Uterus (tissue), 4 donors: Measurements from ENCODE around the gene KCNAB2. TPM values are rescaled to one million over a fixed set of nuclear protein-coding genes. Genes with fewer than 3 reads are reported as not detected.

Experiments used
- DNase-seq, 2 donors: peaks; one replicate each; pipeline ENCODE4 v3.0.0-alpha.2; 2019 to 2020
- H3K27ac ChIP-seq, 2 donors: fragments of 200-600 bp; sonication (generic); 1 replicate in 1 of 2; 2 replicates in 1 of 2; pipeline ENCODE4 v1.5.1; 2016 to 2018
- H3K27me3 ChIP-seq, 2 donors: fragments of 200-600 bp; sonication (generic); one replicate each; pipeline ENCODE4 v1.5.1; 2018 to 2019; ENCODE audit warnings: control low read depth in 1 of 2
- H3K36me3 ChIP-seq, 2 donors: fragments of 200-600 bp; sonication (generic); one replicate each; pipeline ENCODE4 v1.5.1; 2019; ENCODE audit warnings: control low read depth in 1 of 2
- H3K4me1 ChIP-seq, 2 donors: fragments of 200-600 bp; sonication (generic); one replicate each; pipeline ENCODE4 v1.5.1; 2018 to 2019; ENCODE audit warnings: control low read depth in 1 of 2
- H3K4me3 ChIP-seq, 2 donors: fragments of 200-600 bp; sonication (generic); 1 replicate in 1 of 2; 2 replicates in 1 of 2; pipeline ENCODE4 v1.5.1; 2018 to 2019; ENCODE audit warnings: mild to moderate bottlenecking in 1 of 2
- H3K9me3 ChIP-seq, 2 donors: fragments of 200-600 bp; sonication (generic); one replicate each; pipeline ENCODE4 v1.5.1; 2019; ENCODE audit warnings: control low read depth in 1 of 2
- POLR2A ChIP-seq, 2 donors: fragments of 450-650 bp; IDR thresholded peaks; one replicate each; pipeline ENCODE4 v1.6.1; 2016; ENCODE audit warnings: antibody characterized with exemption in 2 of 2, mild to moderate bottlenecking in 1 of 2, moderate library complexity in 1 of 2
- intact Hi-C: fragments of 100-400 bp; cut with DNase I; formaldehyde crosslinking; loops from one replicate; pipeline ENCODE4 v1.15.1; 2023; ENCODE audit warnings: low total_unique reads
- total RNA-seq, 4 donors: library from RNA; depleted of rRNA in 3 of 4; stranded (reverse); fragments of >200 nt in 3 of 4; gene quantifications; one replicate each; pipeline versions ENCODE4 v1.1.0 to v1.2.4, GENCODE V29; 2014 to 2023
- TF ChIP-seq, protein P1 (sequence below), 4 experiments: fragments of 200-600 bp in 2 of 4; fragments of 450-650 bp in 2 of 4; sonication (generic) in 2 of 4; IDR thresholded peaks; one replicate each; pipeline ENCODE4 v1.5.1; 2016 to 2019; ENCODE audit warnings: antibody characterized with exemption in 4 of 4, mild to moderate bottlenecking in 2 of 4, moderate library complexity in 1 of 4
- donor health status: DM: yes; HTN: yes; CAD: no.

The KCNAB2 gene
- total RNA-seq, 4 donors from 2014 or later = 1.5 to 21.2 (median 12.9) TPM

DNA sequence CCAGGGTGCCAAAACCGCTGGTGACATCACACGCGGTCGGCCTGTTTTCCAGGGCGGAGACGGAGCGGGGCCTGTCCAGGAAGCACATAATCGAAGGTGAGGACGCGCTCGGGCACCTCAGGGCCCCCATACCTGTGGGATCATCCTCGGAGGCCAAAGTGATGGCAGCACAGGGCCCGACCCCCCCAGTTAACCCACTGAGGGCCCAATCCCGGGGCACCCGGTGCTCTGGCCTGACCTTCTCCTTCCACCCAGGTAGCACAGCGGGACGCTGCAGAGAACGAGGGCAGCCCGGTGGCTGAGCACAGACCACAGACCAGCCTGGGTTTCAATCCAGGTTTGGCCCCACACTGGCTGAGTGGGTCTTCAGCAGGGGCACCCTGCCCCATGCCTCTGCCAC, 43.3 kb downstream of the KCNAB2 start:
- no peaks in the 10 kb centered on the region for H3K4me1 ChIP-seq
- intact Hi-C loops = no loop called here

DNA sequence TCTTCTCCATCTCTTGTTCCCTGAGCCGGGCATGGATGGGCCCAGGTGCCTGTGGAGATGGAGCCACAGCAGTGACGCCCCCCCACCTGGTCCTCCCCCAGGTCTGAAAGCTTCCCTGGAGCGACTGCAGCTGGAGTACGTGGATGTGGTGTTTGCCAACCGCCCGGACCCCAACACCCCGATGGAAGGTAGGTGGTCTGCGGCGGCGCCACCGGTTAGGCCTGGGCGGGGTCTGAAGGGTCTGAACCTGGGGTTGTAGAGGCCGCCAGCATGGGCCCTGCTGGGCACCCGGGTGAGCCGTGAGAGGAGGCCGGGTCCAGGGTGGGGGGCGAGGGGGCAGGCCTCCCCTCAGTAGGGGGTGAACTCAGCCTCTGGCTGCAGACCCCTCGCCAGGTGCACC, 44.6 kb downstream of the KCNAB2 start:
- H3K36me3 ChIP-seq = no peaks in the 10 kb centered on the region
- no peak overlapping the region for H3K27ac ChIP-seq
- H3K4me1 ChIP-seq = no peaks in the 10 kb centered on the region
- no peak overlapping the region for H3K4me3 ChIP-seq
- no peak for TF ChIP-seq POLR2A (IDR thresholded peaks at IDR 0.05)
- TF ChIP-seq, protein P1, sequence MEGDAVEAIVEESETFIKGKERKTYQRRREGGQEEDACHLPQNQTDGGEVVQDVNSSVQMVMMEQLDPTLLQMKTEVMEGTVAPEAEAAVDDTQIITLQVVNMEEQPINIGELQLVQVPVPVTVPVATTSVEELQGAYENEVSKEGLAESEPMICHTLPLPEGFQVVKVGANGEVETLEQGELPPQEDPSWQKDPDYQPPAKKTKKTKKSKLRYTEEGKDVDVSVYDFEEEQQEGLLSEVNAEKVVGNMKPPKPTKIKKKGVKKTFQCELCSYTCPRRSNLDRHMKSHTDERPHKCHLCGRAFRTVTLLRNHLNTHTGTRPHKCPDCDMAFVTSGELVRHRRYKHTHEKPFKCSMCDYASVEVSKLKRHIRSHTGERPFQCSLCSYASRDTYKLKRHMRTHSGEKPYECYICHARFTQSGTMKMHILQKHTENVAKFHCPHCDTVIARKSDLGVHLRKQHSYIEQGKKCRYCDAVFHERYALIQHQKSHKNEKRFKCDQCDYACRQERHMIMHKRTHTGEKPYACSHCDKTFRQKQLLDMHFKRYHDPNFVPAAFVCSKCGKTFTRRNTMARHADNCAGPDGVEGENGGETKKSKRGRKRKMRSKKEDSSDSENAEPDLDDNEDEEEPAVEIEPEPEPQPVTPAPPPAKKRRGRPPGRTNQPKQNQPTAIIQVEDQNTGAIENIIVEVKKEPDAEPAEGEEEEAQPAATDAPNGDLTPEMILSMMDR (IDR thresholded peaks at IDR 0.05) = no peak
- intact Hi-C loops = no loop called here
- no peaks in the 10 kb centered on the region for H3K27me3 ChIP-seq
- no peaks in the 10 kb centered on the region for H3K9me3 ChIP-seq
- DNase-seq = no peak

More for the DNA sequence above, 43.3 kb downstream of the KCNAB2 start:
- no peak for DNase-seq
- no peak overlapping the region for H3K4me3 ChIP-seq
- no peaks in the 10 kb centered on the region for H3K36me3 ChIP-seq
- H3K27me3 ChIP-seq = no peaks in the 10 kb centered on the region
- TF ChIP-seq POLR2A (IDR thresholded peaks at IDR 0.05) = no peak
- TF ChIP-seq, protein P1 (IDR thresholded peaks at IDR 0.05) = no peak
- H3K9me3 ChIP-seq = no peaks in the 10 kb centered on the region
- no peak overlapping the region for H3K27ac ChIP-seq

DNA sequence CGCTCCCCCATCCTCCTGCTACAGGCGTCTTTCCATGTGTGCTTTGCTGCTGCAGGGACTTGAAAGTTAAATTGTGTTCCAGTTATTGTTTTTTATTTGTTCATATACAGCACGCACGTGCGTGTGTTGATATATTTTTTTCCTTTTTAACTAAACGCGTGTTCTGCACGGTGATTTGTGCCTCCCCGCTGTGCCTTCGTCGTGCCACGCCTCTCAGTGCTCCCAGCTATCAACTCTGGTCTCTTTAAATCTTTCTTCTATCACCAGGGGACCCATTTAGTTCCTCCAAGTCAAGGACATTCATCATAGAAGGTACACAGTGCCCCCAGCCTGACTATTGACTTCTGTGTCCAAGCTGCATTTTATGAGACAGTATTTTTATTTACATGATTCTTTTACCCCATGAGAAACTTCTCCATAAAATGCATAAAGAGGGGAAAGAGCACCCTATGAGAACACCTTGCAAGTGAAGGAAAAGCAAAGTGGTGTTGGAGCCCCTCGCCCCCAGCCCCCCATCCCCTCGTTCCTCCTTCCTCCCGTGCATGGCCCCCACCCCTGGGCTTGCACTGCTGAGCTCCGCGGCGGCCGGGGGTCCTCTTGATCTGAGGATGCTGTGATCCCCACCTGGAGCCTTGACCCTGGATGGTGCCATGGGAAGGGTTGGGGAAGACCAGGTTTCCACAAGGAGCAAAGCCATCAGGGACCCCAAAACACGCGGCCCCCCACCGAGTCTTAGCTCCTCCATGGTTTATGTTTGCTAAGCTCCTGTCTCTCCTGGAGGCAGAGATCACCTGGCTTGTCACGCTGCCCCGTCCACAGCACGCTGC, 45.5 kb downstream of the KCNAB2 start:
- Histone ChIP-seq H3K36me3 (no peaks in the 10 kb centered on the region), H3K4me3 (no peak overlapping the region), H3K9me3 (no peaks in the 10 kb centered on the region), H3K27me3 (no peaks in the 10 kb centered on the region), H3K4me1 (no peaks in the 10 kb centered on the region), H3K27ac (no peak overlapping the region)
- DNase-seq = no peak
- no peak for TF ChIP-seq POLR2A (IDR thresholded peaks at IDR 0.05)
- TF ChIP-seq, protein P1 (IDR thresholded peaks at IDR 0.05) = no peak
- intact Hi-C loops = no loop called here

DNA sequence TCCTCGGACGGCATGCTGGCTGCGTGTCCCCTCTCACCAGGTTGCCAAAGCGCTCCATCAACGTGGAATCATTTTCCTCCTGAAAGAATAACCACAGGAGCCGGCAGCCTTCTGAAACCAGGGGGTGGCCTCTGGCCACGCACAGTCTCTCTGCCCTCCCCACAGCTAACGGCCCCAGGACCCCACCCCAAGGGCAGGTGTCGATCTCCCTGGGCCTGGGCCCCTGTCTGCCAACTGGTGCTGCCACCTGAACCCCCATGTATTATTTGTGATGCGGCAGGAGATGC, 46.1 kb downstream of the KCNAB2 start:
- H3K27ac ChIP-seq = no peak overlapping the region
- H3K9me3 ChIP-seq = no peaks in the 10 kb centered on the region
- no peak overlapping the region for H3K4me3 ChIP-seq
- H3K4me1 ChIP-seq = no peaks in the 10 kb centered on the region
- H3K27me3 ChIP-seq = no peaks in the 10 kb centered on the region
- DNase-seq = no peak
- intact Hi-C loops = no loop called here
- H3K36me3 ChIP-seq = no peaks in the 10 kb centered on the region
- TF ChIP-seq, protein P1 (IDR thresholded peaks at IDR 0.05) = no peak
- TF ChIP-seq POLR2A (IDR thresholded peaks at IDR 0.05) = no peak

DNA sequence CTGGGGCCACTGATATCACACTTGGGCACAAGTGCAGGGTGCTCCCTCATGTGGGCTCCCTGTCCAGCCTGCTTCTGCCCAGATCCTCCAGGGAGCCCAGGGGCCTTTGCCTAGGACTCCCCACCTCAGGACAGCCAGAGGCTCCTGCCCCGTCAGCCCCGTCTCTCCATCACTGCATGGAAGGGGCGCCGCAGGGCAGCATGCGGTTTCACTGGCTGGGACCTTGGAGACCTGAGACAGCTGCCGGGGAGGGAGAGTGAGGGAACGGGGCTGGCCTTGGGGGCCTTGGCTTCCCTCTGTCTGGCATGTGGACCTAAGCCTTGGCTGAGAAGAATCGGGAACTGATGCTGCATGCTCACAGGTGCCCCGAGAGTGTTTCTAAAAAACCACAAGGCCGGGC, 46.5 kb downstream of the KCNAB2 start:
- H3K27ac ChIP-seq = no peak overlapping the region
- intact Hi-C loops = no loop called here
- H3K4me1 ChIP-seq = no peaks in the 10 kb centered on the region
- H3K4me3 ChIP-seq = no peak overlapping the region
- no peaks in the 10 kb centered on the region for H3K9me3 ChIP-seq
- DNase-seq = no peak
- TF ChIP-seq POLR2A (IDR thresholded peaks at IDR 0.05) = no peak
- TF ChIP-seq, protein P1 (IDR thresholded peaks at IDR 0.05) = no peak
- no peaks in the 10 kb centered on the region for H3K36me3 ChIP-seq
- H3K27me3 ChIP-seq = no peaks in the 10 kb centered on the region
